Stimulated activated CD4-positive, alpha-beta T cell treated with anti-CD3 and anti-CD28 coated beads, Interleukin-4, amount 100 ng/mL, for 24 hours (primary cell): ENCODE data around the gene TMEM38A.
"Not testable (repeated sequence)": the region's sequence is repeated elsewhere in the genome, so short reads cannot be mapped to it uniquely, and the experiment has no call there.

Source experiments
- DNase-seq: peaks from one replicate; pipeline ENCODE4 v3.0.0-alpha.2; 2020

Gene TMEM38A

GRCh38 chr19:16638666-16639065 lies 22.3 kb upstream of the TMEM38A start:
- no peak for DNase-seq

- DNase-seq, result no peak
Observed at GRCh38 chr19:16640951-16641350, 20.0 kb upstream of the TMEM38A start.

DNA sequence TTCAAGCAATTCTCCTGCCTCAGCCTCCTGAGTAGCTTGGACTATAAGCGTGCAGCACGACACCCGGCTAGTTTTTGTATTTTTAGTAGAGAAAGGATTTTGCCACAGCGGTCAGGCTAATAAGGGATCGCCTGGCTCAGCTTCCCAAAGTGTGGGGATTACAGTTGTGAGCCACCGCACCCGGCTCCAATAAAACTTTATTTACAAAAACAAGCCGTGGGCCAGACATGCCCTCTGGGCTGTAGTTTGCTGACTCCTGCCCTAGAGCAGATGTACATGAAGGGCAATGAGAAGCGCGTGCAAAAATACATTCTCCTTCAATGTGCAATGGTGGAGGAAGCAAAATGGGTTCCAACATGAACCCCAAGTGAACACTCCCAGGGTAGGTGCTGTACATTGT lies 19.2 kb upstream of the TMEM38A start:
- no peak for DNase-seq

DNA sequence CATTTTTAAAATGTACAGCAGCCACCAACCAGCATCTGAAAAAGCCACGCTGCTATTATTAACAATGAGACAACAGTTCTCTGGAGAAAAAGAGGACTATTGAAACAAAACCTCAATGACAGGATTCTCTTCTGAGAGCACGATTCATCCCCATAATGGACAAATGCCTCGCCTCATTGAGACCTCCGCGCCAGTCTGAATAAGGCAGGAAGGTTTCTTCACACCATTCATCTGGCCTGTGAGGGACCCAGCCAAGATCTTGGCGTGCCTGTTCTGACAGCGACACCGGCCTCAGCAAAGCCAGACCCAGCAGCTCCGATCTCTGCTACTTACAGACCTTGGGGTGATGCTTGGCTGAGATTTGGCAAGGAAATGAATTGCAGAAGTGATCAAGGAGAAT lies 15.8 kb upstream of the TMEM38A start:
- no peak for DNase-seq

GRCh38 chr19:16649734-16650133 lies 11.2 kb upstream of the TMEM38A start:
- no peak for DNase-seq

GRCh38 chr19:16650821-16651220 lies 10.1 kb upstream of the TMEM38A start:
- DNase-seq, result no peak

GRCh38 chr19:16651421-16652188 lies 9.3 kb upstream of the TMEM38A start:
- DNase-seq, result not testable (repeated sequence)

GRCh38 chr19:16652854-16653253 lies 8.1 kb upstream of the TMEM38A start:
- no peak for DNase-seq

- DNase-seq, result no peak
Observed at GRCh38 chr19:16654140-16654539, 6.8 kb upstream of the TMEM38A start.

GRCh38 chr19:16654627-16655026 lies 6.3 kb upstream of the TMEM38A start:
- DNase-seq, result no peak

DNA sequence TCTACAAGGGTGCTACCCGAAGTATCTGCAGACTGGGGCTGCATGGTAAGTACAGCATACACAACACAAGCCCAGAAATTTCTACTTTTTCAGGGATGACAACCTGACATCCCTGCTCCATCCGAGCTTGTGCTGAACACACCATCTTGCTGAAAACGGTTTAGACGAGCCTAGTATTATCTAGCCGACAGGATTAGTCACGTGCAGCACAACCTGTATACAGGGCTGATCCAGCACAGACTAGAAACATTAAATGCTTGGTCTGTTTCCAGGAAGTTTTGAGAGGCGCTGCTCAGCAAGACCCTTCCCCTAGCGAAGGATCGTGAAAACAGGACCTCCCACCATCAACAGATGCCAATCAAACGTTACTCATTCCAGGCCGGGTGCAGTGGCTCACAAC lies 5.2 kb upstream of the TMEM38A start:
- DNase-seq, result no peak

- DNase-seq, result no peak
Observed at GRCh38 chr19:16657384-16657783, 3.6 kb upstream of the TMEM38A start.

DNA sequence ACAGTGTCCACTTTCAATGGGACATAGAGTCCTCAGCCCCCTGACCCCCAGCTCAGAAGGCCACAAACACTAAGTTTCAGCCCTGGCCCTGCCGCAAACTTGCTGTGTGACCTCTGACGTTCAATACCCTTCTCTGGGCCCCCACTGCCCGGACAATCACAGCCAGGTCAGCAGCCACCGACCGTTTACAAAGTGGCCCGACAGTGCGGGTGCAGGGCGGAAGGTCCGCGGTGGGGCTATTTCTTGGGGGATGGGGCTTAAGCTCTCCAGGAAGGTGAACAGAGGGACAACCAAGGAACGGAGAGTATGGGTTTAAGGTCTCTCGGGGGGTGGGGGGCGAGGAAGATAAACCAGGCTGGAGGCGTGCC lies 1.5 kb upstream of the TMEM38A start:
- no peak for DNase-seq

DNA sequence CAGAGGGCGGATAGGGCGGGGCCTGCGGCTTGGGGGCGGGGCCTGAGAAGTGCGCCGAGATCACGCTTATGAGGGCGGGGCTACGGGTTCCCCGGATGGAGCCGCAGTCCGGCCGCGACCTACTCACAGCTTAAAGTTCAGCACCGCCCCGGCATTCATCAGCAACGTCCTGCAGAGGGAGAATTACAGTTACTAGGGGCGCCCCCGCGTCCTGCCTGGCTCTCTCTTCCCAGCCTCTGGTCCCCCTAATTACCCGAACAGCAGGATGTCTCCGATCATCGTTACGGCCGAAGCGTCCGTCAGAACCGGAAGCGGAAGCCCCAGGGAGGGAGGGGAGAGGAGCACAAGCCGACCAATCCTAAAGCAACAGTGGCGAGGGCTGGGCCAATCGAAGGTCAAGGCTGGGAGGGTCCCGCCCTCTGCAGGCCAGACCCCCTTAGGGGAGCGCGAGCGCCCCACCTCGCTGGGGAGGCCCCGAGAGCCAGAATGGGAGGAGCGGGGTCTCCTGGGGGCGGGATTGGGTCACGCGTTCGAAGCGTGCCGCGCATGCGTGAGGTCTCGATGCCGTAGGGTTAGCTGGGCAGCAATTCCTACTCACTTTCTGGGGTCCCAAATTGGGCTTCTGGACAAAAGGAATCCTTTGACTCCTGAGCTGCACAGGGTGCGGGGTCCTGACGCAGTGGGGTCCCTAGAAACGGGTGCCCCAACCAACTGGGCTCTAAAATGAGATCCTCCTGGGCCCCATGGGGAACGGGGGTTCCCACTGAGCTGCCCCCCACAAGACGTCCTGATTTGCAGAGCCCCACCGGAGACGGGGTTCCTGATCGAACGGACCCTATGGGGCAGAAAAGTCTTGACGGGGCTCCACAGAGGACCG lies 869 bp upstream of the TMEM38A start, which contains the start of gene SMIM7:
Gene SMIM7, minus strand, starts transcription at position 313 of the 877 bp plus-strand sequence. Its CDS starts 34 bp downstream, at position 279.
- peak; percentile 99 for DNase-seq

GRCh38 chr19:16661480-16662034 lies 618 bp downstream of the TMEM38A start:
- DNase-seq, result no peak

- DNase-seq, result no peak
Observed at GRCh38 chr19:16668176-16668575, 7.2 kb downstream of the TMEM38A start.

GRCh38 chr19:16668702-16669101 lies 7.8 kb downstream of the TMEM38A start:
- not testable (repeated sequence) for DNase-seq

DNA sequence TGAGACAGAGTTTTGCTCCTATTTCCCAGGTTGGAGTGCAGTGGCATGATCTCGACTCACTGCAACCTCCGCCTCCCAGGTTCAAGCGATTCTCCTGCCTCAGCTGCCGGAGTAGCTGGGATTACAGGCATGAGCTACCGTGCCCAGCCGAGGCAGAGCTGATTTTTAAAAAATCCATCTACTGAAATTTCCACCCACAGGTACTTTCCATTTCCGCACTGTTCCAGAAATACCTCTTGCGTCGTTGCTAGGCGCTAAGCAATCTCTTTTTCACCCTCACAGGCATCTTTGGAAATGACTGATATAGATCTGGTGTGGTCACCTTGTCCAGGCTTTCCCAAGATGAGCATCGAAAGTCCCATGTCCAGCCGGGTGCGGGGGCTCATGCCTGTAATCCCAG lies 9.4 kb downstream of the TMEM38A start:
- no peak for DNase-seq

- DNase-seq, result no peak
Observed at GRCh38 chr19:16671652-16672274, 10.8 kb downstream of the TMEM38A start.

GRCh38 chr19:16673231-16673630 lies 12.3 kb downstream of the TMEM38A start:
- DNase-seq, result no peak

GRCh38 chr19:16673839-16674238 lies 12.9 kb downstream of the TMEM38A start:
- DNase-seq, result not testable (repeated sequence)

- DNase-seq, result no peak
Observed at GRCh38 chr19:16676101-16676798, 15.3 kb downstream of the TMEM38A start.

DNA sequence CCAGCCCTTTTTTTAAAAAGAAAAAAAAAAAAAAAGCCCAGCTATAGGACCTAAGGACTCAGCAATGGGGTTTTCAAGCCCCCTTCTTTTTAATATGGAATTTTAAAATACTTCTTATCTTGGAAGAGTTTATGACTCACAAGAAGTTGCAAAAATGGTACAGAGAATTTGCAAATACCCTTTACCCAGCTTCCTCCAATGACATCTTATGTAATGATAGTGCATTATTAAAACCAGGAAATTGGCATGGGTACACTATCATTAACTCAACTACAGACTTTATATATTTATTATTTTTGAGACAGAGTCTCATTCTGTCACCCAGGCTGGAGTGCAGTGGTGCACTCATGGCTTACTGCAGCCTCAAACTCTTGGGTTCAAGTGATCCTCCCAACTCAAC lies 16.1 kb downstream of the TMEM38A start:
- DNase-seq, result no peak
